GM12878 (cell line): ENCODE data around the gene CPEB3. TPM values are rescaled to one million over a fixed set of nuclear protein-coding genes. Genes with fewer than 3 reads are reported as not detected.

Source experiments
- ATAC-seq: fragments of 200-7000 bp; cut with Tn5 transposase; 3 replicates; pipeline ENCODE4 v1.9.1; 2020; ENCODE audit warnings: mild to moderate bottlenecking, moderate library complexity
- BruUV-seq: library from RNA; stranded (reverse); fragments of 400-500 nt; replicated peaks from 2 replicates; lab custom pipeline; 2021; lab: Mats Ljungman, UMichigan
- CTCF ChIA-PET: fragments of 300-600 bp; sonication (Branson Sonifier 250); formaldehyde crosslinking; extraction: SDS; loops from one replicate; lab custom pipeline; 2021; ENCODE audit warnings: inconsistent platforms; lab: Yijun Ruan, JAX
- POLR2A ChIA-PET: fragments of 350-600 bp; formaldehyde crosslinking; extraction: SDS; loops from one replicate; lab custom pipeline; 2021; ENCODE audit warnings: inconsistent platforms; lab: Charles Lee
- RAD21 ChIA-PET: fragments of 300-600 bp; sonication (Branson Sonifier 250); formaldehyde crosslinking; loops from one replicate; lab custom pipeline; 2023; ENCODE audit warnings: antibody characterized with exemption; ENCODE audit not compliant: unreplicated experiment; lab: Charles Lee
- SMC1A ChIA-PET: fragments of 300-600 bp; sonication (Branson Sonifier 250); formaldehyde crosslinking; loops from one replicate; lab custom pipeline; 2023; ENCODE audit not compliant: unreplicated experiment, uncharacterized antibody; lab: Charles Lee
- DNase-seq: peaks from one replicate; pipeline ENCODE4 v3.0.0-alpha.2; 2011; ENCODE audit warnings: low read depth, low spot score
- FAIRE-seq: peaks from 3 replicates; lab custom pipeline; 2011; peaks lifted over from hg19 to GRCh38; lab: Jason Lieb, UNC
- H2AFZ ChIP-seq: 2 replicates; pipeline ENCODE4 v1.6.0; 2011; ENCODE audit warnings: low read depth, low read length, control low read depth; ENCODE audit not compliant: control insufficient read depth
- H3K27ac ChIP-seq: 2 replicates; pipeline ENCODE4 v1.5.1; 2011; ENCODE audit warnings: control low read depth; ENCODE audit not compliant: control insufficient read depth, insufficient read depth
- H3K27me3 ChIP-seq, 2 experiments: replicated peaks in 1 of 2; 2 replicates each; pipeline versions ENCODE4 v1.6.0 to v1.6.1; 2011; ENCODE audit warnings: low read length in 1 of 2; ENCODE audit not compliant: control insufficient read depth in 2 of 2, insufficient read depth in 2 of 2
- H3K36me3 ChIP-seq, 2 experiments: 2 replicates each; pipeline ENCODE4 v1.5.1; 2011; ENCODE audit warnings: low read length in 1 of 2; ENCODE audit not compliant: control insufficient read depth in 2 of 2, insufficient read depth in 2 of 2
- H3K4me1 ChIP-seq: 2 replicates; pipeline ENCODE4 v1.6.1; 2011; ENCODE audit warnings: mild to moderate bottlenecking, low read length, moderate library complexity, mixed read lengths; ENCODE audit not compliant: control insufficient read depth, insufficient read depth
- H3K4me2 ChIP-seq: 2 replicates; pipeline ENCODE4 v1.6.0; 2011; ENCODE audit warnings: control low read depth; ENCODE audit not compliant: control insufficient read depth, insufficient read depth
- H3K4me3 ChIP-seq: fragments of 200-600 bp; sonication (generic); 2 replicates; pipeline ENCODE4 v1.5.1; 2016
- H3K79me2 ChIP-seq: 2 replicates; pipeline ENCODE4 v1.6.0; 2011; ENCODE audit warnings: low read length; ENCODE audit not compliant: control insufficient read depth, insufficient read depth
- H3K9ac ChIP-seq: 2 replicates; pipeline ENCODE4 v1.8.0; 2011; ENCODE audit warnings: low read length, control low read depth, mixed read lengths; ENCODE audit not compliant: control insufficient read depth, insufficient read depth
- H3K9me3 ChIP-seq: replicated peaks from 3 replicates; pipeline ENCODE4 v1.5.1; 2011; ENCODE audit warnings: mild to moderate bottlenecking, low read length; ENCODE audit not compliant: control insufficient read depth, insufficient read depth
- H4K20me1 ChIP-seq: 2 replicates; pipeline ENCODE4 v1.6.0; 2011; ENCODE audit not compliant: control insufficient read depth, insufficient read depth
- ASH2L ChIP-seq: fragments of 300-600, 200-600 bp; sonication (generic); IDR thresholded peaks from 2 replicates; pipeline ENCODE4 v1.6.1; 2017; ENCODE audit warnings: low read depth, mild to moderate bottlenecking, borderline replicate concordance
- NR2C1 ChIP-seq: fragments of 450-650 bp; IDR thresholded peaks from 2 replicates; pipeline ENCODE4 v1.6.1; 2017; ENCODE audit warnings: antibody characterized with exemption, mild to moderate bottlenecking, moderate library complexity
- ZNF384 ChIP-seq: IDR thresholded peaks from 2 replicates; pipeline ENCODE4 v1.6.1; 2012; ENCODE audit warnings: low read depth, mild to moderate bottlenecking, low read length, improper control_type of control experiment, borderline replicate concordance
- WGBS: methylation state at CpG from one replicate; pipeline ENCODE4 v1.1.6; 2016; ENCODE audit warnings: low lambda C conversion rate; ENCODE audit not compliant: insufficient replicate concordance, insufficient coverage; ENCODE audit errors: missing lambda C conversion rate; 5-methylcytosine and 5-hydroxymethylcytosine counted together
- in situ Hi-C: fragments of 300-500 bp; cut with MboI; formaldehyde crosslinking; loops from 9 replicates; pipeline ENCODE4 v1.14.3; 2018; ENCODE audit warnings: mixed read lengths
- intact Hi-C: fragments of 100-400 bp; cut with micrococcal nuclease; formaldehyde crosslinking; loops from one replicate; pipeline ENCODE4 v1.14.2; 2022; ENCODE audit not compliant: unreplicated experiment
- polyA plus RNA-seq, 11 experiments: library from polyadenylated mRNA; depleted of rRNA in 4 of 11; unstranded in 6 of 11; stranded (reverse) in 5 of 11; fragments of >200 nt; fragmentation: Nextera tagmentation in 4 of 11; fragmentation: Illumina TruSeq in 1 of 11; extraction: Ambion mirVana in 4 of 11; extraction: Trizol in 1 of 11; gene quantifications; 1 replicate in 1 of 11; 2 replicates in 10 of 11; pipeline versions ENCODE4 v1.2.1 to v1.2.3, GENCODE V29; 2011 to 2016; ENCODE audit warnings: inconsistent platforms in 2 of 11, missing spikeins in 2 of 11, low read depth in 1 of 11
- total RNA-seq, 4 experiments: library from RNA; depleted of rRNA in 3 of 4; stranded (reverse); fragments of >200 nt in 3 of 4; fragmentation: Illumina TruSeq in 1 of 4; extraction: Trizol in 1 of 4; gene quantifications; 2 replicates each; pipeline versions ENCODE4 v1.2.1 to v1.2.3, GENCODE V29; 2013 to 2021
- TF ChIP-seq, protein P1 (sequence below): fragments of 450-650 bp; IDR thresholded peaks from 2 replicates; pipeline ENCODE4 v1.6.1; 2017; ENCODE audit warnings: borderline replicate concordance

The CPEB3 gene
- total and polyA plus RNA-seq, 10 of the 15 experiments (the other 5 are each of a cell fraction or from before 2014, with no cell fraction given) = 0.50 to 2.3 (median 1.2) TPM

DNA sequence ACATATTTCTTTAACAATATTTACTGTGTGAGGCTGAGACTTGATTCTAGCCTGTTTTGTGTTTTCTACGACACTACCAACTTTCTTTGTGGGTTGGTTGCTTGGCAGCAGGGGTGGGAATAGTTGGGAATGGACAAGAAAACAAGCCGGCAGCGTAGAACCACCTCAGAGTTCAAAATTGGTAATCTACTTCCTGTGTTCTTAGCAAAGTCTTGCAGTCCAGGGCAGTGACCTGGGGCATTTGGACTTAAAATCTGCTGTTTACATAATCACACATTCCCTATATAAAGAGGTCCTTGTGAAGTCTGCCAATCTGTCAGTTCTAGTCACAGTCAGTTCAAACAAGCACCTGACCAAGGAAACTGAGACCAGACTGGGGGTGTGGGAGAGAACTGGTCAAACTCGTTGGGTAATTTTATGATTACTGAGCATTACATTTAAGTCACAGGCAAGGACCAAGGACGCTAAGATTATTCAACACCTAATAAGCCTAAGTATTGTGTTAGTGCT is 167.9 kb downstream of the CPEB3 start:
- no peaks in the 10 kb centered on the region for H3K36me3 ChIP-seq
- H3K4me1 ChIP-seq = no peaks in the 10 kb centered on the region
- H3K27me3 ChIP-seq = no peaks in the 10 kb centered on the region
- H3K79me2 ChIP-seq = no peaks in the 10 kb centered on the region; the same call in 1 of the 2 replicates
- ChIA-PET RAD21 (no interaction called here), POLR2A (no interaction called here), SMC1A (interaction anchor here (0.9 to 2.6 kb wide), 2 partner anchors 10 to 20 kb away, joined by 3 to 5 read pairs; no protein-coding TSS in a partner anchor), CTCF (no interaction called here)
- H3K9me3 ChIP-seq = no peaks in the 10 kb centered on the region
- no peak for DNase-seq
- H3K27ac ChIP-seq = no peak overlapping the region
- H3K4me2 ChIP-seq = no peak overlapping the region
- 93% methylated on average over 5 of the region's 5 CpGs for WGBS
- no TSS peak for BruUV-seq
- no peak overlapping the region for H3K9ac ChIP-seq
- no peak for FAIRE-seq
- intact Hi-C loops (no loop called here), in situ Hi-C loops (no loop called here)
- no peak for TF ChIP-seq ZNF384
- H4K20me1 ChIP-seq = no peaks in the 10 kb centered on the region
- H2AFZ ChIP-seq = no peak overlapping the region
- no peak overlapping the region for H3K4me3 ChIP-seq
- no peak for ATAC-seq

DNA sequence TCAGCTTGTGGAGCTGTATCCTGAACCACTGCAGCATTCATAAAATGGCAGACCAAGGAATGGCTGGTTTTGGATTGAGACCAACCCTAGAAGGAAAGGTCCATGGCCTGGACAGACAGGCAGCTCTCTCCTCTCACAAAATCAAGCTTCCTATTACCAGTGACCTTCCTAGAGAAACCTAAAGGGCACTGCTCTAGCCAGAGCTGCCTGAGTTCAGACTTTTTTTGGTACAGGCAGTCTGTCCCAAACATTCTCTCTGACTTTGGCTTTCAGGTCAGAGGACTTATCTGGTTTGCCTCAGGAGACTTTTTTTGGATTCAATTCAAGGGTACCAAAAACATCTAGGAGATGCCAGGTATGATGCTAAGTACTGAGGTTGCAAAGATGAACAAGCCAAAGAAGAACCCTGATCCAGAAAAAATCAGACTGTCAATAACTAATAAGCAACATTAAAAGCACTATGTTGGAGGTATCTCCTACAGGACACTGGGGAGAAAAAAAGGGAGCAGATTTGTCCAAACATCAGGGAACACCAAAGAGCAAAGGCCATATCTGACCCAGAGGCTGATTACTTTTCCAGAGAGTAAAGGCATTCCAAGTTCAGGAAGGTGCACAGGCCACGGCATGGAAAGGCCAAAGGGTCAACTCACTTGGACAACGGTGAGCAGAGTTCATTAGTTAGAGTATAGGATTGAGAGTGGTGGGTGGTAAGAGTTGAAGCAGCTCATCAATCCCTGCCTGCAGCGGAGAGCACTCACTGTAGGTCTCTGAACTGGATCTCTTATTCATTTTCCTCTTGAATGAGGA is 169.0 kb downstream of the CPEB3 start:
- Histone ChIP-seq H3K79me2 (no peaks in the 10 kb centered on the region), H3K4me2 (no peak overlapping the region), H3K27ac (no peak overlapping the region), H3K4me1 (no peaks in the 10 kb centered on the region), H2AFZ (no peak overlapping the region), H4K20me1 (no peaks in the 10 kb centered on the region), H3K9ac (no peak overlapping the region), H3K4me3 (no peak overlapping the region), H3K36me3 (no peaks in the 10 kb centered on the region), H3K9me3 (no peaks in the 10 kb centered on the region), H3K27me3 (no peaks in the 10 kb centered on the region)
- ChIA-PET CTCF (interaction anchor here (1.1 kb wide), 1 partner anchor 34 kb away, joined by 4 read pairs; no protein-coding TSS in a partner anchor), RAD21 (no interaction called here), POLR2A (interaction anchor here (1.1 kb wide), 1 partner anchor 9 kb away, joined by 4 read pairs; no protein-coding TSS in a partner anchor), SMC1A (interaction anchor here (0.5 to 1.9 kb wide), 4 partner anchors 8 to 307 kb away, joined by 3 to 5 read pairs (median 3); no protein-coding TSS in a partner anchor)
- FAIRE-seq (no peak), DNase-seq (no peak), ATAC-seq (no peak)
- TF ChIP-seq, protein P1, sequence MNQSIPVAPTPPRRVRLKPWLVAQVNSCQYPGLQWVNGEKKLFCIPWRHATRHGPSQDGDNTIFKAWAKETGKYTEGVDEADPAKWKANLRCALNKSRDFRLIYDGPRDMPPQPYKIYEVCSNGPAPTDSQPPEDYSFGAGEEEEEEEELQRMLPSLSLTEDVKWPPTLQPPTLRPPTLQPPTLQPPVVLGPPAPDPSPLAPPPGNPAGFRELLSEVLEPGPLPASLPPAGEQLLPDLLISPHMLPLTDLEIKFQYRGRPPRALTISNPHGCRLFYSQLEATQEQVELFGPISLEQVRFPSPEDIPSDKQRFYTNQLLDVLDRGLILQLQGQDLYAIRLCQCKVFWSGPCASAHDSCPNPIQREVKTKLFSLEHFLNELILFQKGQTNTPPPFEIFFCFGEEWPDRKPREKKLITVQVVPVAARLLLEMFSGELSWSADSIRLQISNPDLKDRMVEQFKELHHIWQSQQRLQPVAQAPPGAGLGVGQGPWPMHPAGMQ = no peak
- TF ChIP-seq NR2C1 (no peak), ASH2L (no peak)
- WGBS = 90% methylated on average over 3 of the region's 3 CpGs
- BruUV-seq = no TSS peak
- in situ Hi-C loops = no loop called here
- intact Hi-C loops = no loop called here
